Measurements from ENCODE around the gene CORIN. TPM values are rescaled to one million over a fixed set of nuclear protein-coding genes. Genes with fewer than 3 reads are reported as not detected.

The CORIN gene
- total RNA-seq, 1 donor from 2014 or later, result not detected

DNA sequence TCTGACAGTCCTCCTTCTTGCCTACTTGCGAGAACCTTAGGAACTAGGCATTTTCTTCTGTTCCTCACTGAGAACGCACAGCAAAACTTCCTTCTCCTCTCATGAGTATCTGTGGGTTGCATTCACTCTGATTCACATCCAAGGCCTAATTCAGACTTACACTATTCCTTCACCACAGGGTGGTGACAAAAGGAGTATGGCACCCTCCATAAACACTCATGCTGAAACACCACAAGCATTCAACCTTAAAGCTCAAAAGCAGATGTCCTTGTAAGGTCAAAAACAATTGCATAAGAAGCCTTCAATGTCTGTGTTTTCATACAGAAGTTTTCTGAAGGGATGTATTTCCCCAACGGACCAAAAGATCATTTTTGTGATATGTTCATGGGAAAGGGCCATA lies 147.3 kb downstream of the CORIN start:
- no peak for TF ChIP-seq CTCF (IDR thresholded peaks at IDR 0.05; ENCODE audit: insufficient read depth, low read length, poor library complexity, severe bottlenecking)
- DNase-seq (ENCODE audit: low read depth), result no peak
- no peaks in the 10 kb centered on the region for H3K27me3 ChIP-seq (ENCODE audit: control insufficient read depth, insufficient read depth, low read length)
- no peaks in the 10 kb centered on the region for H3K36me3 ChIP-seq (ENCODE audit: control insufficient read depth, insufficient read depth, low read length)
- no peak overlapping the region for H3K4me3 ChIP-seq (ENCODE audit: low read depth, low read length)

DNA sequence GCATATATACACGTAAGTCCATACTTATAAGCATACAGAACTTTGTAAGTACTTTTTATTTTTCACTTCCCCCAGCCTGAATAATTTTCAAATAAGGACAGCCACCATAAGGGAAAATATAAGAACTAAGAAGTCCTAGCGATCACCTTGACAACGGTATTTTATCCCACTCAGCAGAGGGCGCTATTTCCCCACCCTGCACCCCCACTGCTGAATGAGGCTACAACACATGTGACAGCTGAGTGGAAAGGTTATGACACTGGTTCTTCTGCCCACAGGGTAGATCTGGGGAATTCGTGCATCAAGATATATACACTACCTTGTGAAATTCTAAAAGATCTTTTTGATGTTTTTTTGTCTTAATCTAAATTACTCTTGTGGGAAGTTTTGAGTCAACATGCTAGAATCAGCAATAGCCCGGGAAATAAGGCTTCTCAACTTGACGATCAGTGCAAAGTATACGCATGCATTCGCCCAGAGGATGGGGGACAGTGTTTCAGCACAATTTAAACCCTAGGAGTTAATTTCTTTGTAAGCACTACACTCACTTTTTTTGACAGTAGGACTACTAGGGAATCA lies 151.5 kb downstream of the CORIN start:
- Histone ChIP-seq H3K36me3 (ENCODE audit: control insufficient read depth, insufficient read depth, low read length) (no peaks in the 10 kb centered on the region), H3K4me3 (ENCODE audit: low read depth, low read length) (no peak overlapping the region), H3K27me3 (ENCODE audit: control insufficient read depth, insufficient read depth, low read length) (no peaks in the 10 kb centered on the region)
- peak; percentile 81 for TF ChIP-seq CTCF (IDR thresholded peaks at IDR 0.05; ENCODE audit: insufficient read depth, low read length, poor library complexity, severe bottlenecking)
- no peak for DNase-seq (ENCODE audit: low read depth)

DNA sequence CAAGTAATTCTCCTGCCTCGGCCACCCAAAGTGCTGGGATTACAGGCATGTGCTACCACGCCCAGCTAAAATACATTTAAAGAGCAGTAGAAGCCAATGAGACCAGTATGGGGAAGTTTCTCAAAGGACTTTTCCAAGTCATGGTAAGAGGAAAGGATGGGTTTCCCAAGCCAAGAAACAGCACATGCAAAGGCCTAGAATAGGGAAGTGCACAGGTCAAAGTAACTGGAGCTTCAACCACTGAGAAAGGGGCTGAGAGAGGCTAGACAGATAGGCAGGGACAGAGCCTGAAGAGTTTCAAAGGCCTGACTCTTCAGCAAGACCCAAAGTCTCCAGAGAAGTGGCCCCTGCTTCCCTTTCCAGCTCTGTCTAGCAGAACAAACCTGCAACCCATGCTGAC lies 162.1 kb downstream of the CORIN start:
- TF ChIP-seq CTCF (IDR thresholded peaks at IDR 0.05; ENCODE audit: insufficient read depth, low read length, poor library complexity, severe bottlenecking), result no peak
- H3K27me3 ChIP-seq (ENCODE audit: control insufficient read depth, insufficient read depth, low read length), result no peaks in the 10 kb centered on the region
- no peak for DNase-seq (ENCODE audit: low read depth)
- H3K4me3 ChIP-seq (ENCODE audit: low read depth, low read length), result no peak overlapping the region
- H3K36me3 ChIP-seq (ENCODE audit: control insufficient read depth, insufficient read depth, low read length), result no peaks in the 10 kb centered on the region

DNA sequence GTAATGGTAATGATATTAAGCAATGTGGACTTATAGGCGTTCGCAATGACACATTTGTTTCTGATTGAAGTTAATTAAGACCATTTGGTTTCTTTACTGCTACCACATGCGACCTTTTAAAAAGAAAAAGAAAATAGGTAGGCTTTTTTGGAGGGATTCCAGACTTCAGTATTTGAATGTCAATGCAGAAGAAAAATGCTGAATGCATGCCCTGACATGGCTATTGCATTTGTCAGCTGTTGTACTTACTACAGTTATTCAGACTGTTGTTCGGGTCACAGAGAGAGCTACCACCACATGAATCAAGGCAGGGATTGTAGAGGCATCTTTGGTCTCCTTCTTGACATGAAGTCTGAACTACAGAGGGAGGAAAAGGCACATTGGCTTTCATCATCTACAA lies 163.7 kb downstream of the CORIN start:
- Histone ChIP-seq H3K36me3 (ENCODE audit: control insufficient read depth, insufficient read depth, low read length) (no peaks in the 10 kb centered on the region), H3K4me3 (ENCODE audit: low read depth, low read length) (no peak overlapping the region), H3K27me3 (ENCODE audit: control insufficient read depth, insufficient read depth, low read length) (no peaks in the 10 kb centered on the region)
- no peak for DNase-seq (ENCODE audit: low read depth)
- no peak for TF ChIP-seq CTCF (IDR thresholded peaks at IDR 0.05; ENCODE audit: insufficient read depth, low read length, poor library complexity, severe bottlenecking)

GRCh38 chr4:47672696-47673095 lies 165.2 kb downstream of the CORIN start:
- Histone ChIP-seq H3K36me3 (ENCODE audit: control insufficient read depth, insufficient read depth, low read length) (no peaks in the 10 kb centered on the region), H3K27me3 (ENCODE audit: control insufficient read depth, insufficient read depth, low read length) (no peaks in the 10 kb centered on the region), H3K4me3 (ENCODE audit: low read depth, low read length) (no peak overlapping the region)
- no peak for DNase-seq (ENCODE audit: low read depth)
- TF ChIP-seq CTCF (IDR thresholded peaks at IDR 0.05; ENCODE audit: insufficient read depth, low read length, poor library complexity, severe bottlenecking), result no peak

- DNase-seq (ENCODE audit: low read depth), result no peak
- no peaks in the 10 kb centered on the region for H3K27me3 ChIP-seq (ENCODE audit: control insufficient read depth, insufficient read depth, low read length)
- no peak for TF ChIP-seq CTCF (IDR thresholded peaks at IDR 0.05; ENCODE audit: insufficient read depth, low read length, poor library complexity, severe bottlenecking)
Measured at GRCh38 chr4:47669946-47670345, 167.9 kb downstream of the CORIN start.

More at GRCh38 chr4:47669946-47670345, 167.9 kb downstream of the CORIN start:
- H3K36me3 ChIP-seq (ENCODE audit: control insufficient read depth, insufficient read depth, low read length), result no peaks in the 10 kb centered on the region
- H3K4me3 ChIP-seq (ENCODE audit: low read depth, low read length), result no peak overlapping the region
